Activated CD8-positive, alpha-beta T cell treated with anti-CD3 and anti-CD28 coated beads, Interleukin-2, amount 10 ng/mL, durations not matched to agents 7 days and 5 days (primary cell): Measurements from ENCODE around the gene SATB2. TPM values are rescaled to one million over a fixed set of nuclear protein-coding genes. Genes with fewer than 3 reads are reported as not detected.

Source experiments
- ATAC-seq: fragments of 150-1000 bp; cut with Tn5 transposase; one replicate; pipeline ENCODE4 v1.10.0; 2021; ENCODE audit warnings: moderate library complexity
- CTCF ChIA-PET: fragments of 350-600 bp; sonication (Branson Sonifier 250); formaldehyde crosslinking; loops from one replicate; lab custom pipeline; 2021; ENCODE audit warnings: antibody characterized with exemption; lab: Charles Lee
- POLR2A ChIA-PET: fragments of 350-600 bp; sonication (Branson Sonifier 250); formaldehyde crosslinking; loops from one replicate; lab custom pipeline; 2021; ENCODE audit warnings: antibody characterized with exemption; lab: Charles Lee
- DNase-seq: peaks from one replicate; pipeline ENCODE4 v3.0.0-alpha.2; 2020
- H3K27ac Mint-ChIP-seq: one replicate; pipeline ENCODE4 v1.8.0; 2021; ENCODE audit warnings: mild to moderate bottlenecking, mixed read lengths
- H3K27me3 Mint-ChIP-seq: one replicate; pipeline ENCODE4 v1.8.0; 2021; ENCODE audit warnings: low read depth, mixed read lengths
- H3K36me3 Mint-ChIP-seq: one replicate; pipeline ENCODE4 v1.8.0; 2021; ENCODE audit warnings: low read depth, mixed read lengths
- H3K4me1 Mint-ChIP-seq: one replicate; pipeline ENCODE4 v1.8.0; 2021; ENCODE audit warnings: low read depth, mixed read lengths
- H3K4me3 Mint-ChIP-seq: one replicate; pipeline ENCODE4 v1.8.0; 2021; ENCODE audit warnings: mild to moderate bottlenecking, mixed read lengths
- H3K9me3 Mint-ChIP-seq: one replicate; pipeline ENCODE4 v1.8.0; 2022; ENCODE audit warnings: mixed read lengths; ENCODE audit not compliant: insufficient read depth
- total RNA-seq, 2 experiments: library from RNA; stranded (reverse); gene quantifications; one replicate each; pipeline ENCODE4 v1.2.3, GENCODE V29; 2021

The SATB2 gene
- total RNA-seq, 2 experiments from 2014 or later = not detected

DNA sequence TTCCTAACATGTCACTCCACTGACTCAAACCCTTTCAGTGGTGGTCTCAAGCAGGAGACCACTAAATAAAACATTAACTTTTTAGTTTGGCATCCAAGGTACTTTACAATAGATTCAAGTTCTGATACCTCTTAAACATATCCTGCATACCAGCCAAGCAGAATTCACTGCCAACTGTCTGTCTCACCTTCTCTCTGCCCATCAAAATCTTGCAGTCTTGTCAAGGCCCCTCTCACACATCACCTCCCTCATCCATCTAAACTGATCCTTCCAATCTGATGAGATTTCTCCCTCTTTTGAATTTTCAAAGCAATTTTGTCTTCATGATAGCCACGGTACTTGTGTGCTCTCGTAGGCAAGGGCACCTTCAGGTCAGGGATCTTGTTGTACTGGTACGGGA is 43.7 kb downstream of the SATB2 start:
- DNase-seq (no peak), ATAC-seq (no peak)
- Mint-ChIP-seq H3K27ac (no peak overlapping the region), H3K4me1 (no peaks in the 10 kb centered on the region), H3K27me3 (peaks cover 2% of the 10 kb centered on the region), H3K9me3 (no peaks in the 10 kb centered on the region), H3K36me3 (no peaks in the 10 kb centered on the region), H3K4me3 (no peak overlapping the region)
- ChIA-PET POLR2A (no interaction called here), CTCF (interaction anchor here (1.0 kb wide), 1 partner anchor 9 kb away, joined by 3 read pairs; no protein-coding TSS in a partner anchor)

- Mint-ChIP-seq H3K4me1 (no peaks in the 10 kb centered on the region), H3K27ac (no peak overlapping the region), H3K36me3 (no peaks in the 10 kb centered on the region), H3K4me3 (no peak overlapping the region), H3K27me3 (peaks cover 4% of the 10 kb centered on the region), H3K9me3 (no peaks in the 10 kb centered on the region)
- DNase-seq (no peak), ATAC-seq (no peak)
- CTCF ChIA-PET = no interaction called here
- POLR2A ChIA-PET = no interaction called here
Observed at GRCh38 chr2:199409759-199410529, 47.8 kb downstream of the SATB2 start.

DNA sequence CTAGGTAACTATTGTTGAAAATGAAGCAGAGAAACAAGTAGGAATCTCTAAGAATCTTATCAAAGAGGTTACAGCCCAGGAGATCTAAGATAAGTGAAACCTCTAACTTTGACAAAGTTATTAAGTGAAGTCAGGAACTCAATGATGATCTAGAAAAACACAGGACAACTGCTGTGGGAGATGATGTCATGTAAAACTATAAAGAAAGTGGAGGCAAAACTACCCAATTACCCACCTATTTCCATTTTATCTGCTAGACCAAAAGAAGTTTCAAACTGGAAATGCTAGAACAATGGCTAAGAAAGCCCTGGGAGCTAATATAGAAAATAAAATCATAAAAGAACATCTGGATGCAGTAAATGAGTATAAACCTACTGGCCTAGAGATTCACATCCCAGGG is 50.3 kb downstream of the SATB2 start:
- no peaks in the 10 kb centered on the region for H3K4me1 Mint-ChIP-seq
- ATAC-seq (no peak), DNase-seq (no peak)
- ChIA-PET CTCF (no interaction called here), POLR2A (no interaction called here)
- no peaks in the 10 kb centered on the region for H3K36me3 Mint-ChIP-seq
- no peaks in the 10 kb centered on the region for H3K9me3 Mint-ChIP-seq
- no peak overlapping the region for H3K27ac Mint-ChIP-seq
- no peak overlapping the region for H3K4me3 Mint-ChIP-seq
- H3K27me3 Mint-ChIP-seq = peaks cover 4% of the 10 kb centered on the region

DNA sequence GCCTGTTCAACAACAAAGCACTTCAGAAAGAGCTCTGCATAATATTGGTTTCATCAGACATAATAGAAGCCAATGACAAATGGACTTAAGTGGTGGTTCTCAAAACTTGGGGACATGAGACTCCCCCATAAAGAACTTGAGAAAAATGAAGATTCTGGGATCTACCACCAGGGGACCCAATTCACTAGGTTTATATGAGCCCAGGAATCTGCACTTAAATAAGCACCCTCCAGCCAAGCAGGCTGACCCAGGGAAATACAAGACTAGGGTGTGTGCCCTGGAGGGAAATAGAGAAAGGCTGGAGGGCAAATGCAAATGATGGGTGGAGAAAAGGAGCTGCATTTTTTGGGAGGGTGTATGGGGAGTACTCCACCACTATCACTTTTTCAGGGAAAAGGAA is 52.5 kb downstream of the SATB2 start:
- H3K4me3 Mint-ChIP-seq = no peak overlapping the region
- POLR2A ChIA-PET = no interaction called here
- H3K9me3 Mint-ChIP-seq = no peaks in the 10 kb centered on the region
- ATAC-seq (no peak), DNase-seq (no peak)
- CTCF ChIA-PET = no interaction called here
- no peak overlapping the region for H3K27ac Mint-ChIP-seq
- peaks cover 2% of the 10 kb centered on the region for H3K27me3 Mint-ChIP-seq
- no peaks in the 10 kb centered on the region for H3K36me3 Mint-ChIP-seq
- no peaks in the 10 kb centered on the region for H3K4me1 Mint-ChIP-seq

DNA sequence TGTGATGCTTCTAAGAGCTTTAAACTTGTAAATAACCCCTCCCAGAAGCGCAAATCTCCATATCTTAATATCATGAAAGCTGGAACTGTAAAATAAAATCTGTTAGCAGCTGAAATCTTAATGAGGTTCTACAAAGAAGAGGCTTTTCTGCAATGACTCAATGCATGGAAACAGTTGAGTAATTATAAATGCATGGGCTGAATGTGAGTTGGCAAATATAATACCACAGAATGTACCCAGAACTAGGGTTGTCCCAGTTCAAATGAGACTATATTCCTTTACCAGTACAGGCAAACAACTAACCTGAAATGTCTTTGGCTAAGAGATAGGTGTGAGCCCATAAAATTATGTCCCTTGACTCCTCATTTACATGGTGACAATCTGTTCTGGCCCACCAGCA is 52.9 kb downstream of the SATB2 start:
- ChIA-PET POLR2A (no interaction called here), CTCF (no interaction called here)
- no peak overlapping the region for H3K27ac Mint-ChIP-seq
- DNase-seq (no peak), ATAC-seq (no peak)
- H3K9me3 Mint-ChIP-seq = no peaks in the 10 kb centered on the region
- H3K4me1 Mint-ChIP-seq = no peaks in the 10 kb centered on the region
- no peaks in the 10 kb centered on the region for H3K36me3 Mint-ChIP-seq
- peaks cover 2% of the 10 kb centered on the region for H3K27me3 Mint-ChIP-seq
- no peak overlapping the region for H3K4me3 Mint-ChIP-seq

- Mint-ChIP-seq H3K36me3 (no peaks in the 10 kb centered on the region), H3K9me3 (no peaks in the 10 kb centered on the region), H3K4me3 (no peak overlapping the region), H3K4me1 (no peaks in the 10 kb centered on the region), H3K27ac (no peak overlapping the region), H3K27me3 (no peaks in the 10 kb centered on the region)
- ATAC-seq (no peak), DNase-seq (no peak)
- POLR2A ChIA-PET = no interaction called here
- CTCF ChIA-PET = no interaction called here
Observed at GRCh38 chr2:199395311-199395710, 62.4 kb downstream of the SATB2 start.

DNA sequence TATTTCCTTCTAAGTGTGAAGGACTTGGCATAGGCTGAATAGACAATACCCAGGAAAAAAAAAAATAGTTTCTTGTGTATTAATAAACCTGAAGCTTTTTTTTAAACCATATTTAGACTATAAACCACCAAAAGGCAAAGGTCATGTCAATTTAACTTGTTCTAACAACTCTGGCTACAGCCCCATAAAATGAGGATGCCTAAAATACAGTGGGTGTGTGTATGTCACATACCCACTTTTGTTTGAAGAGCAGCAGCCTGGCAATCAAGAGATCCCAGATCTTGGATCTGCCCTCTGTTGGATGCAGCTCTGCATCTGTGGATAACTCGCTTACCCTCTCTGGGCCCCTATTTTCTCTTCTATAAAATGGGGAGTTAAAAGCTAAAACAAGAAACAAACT is 65.4 kb downstream of the SATB2 start:
- no peaks in the 10 kb centered on the region for H3K36me3 Mint-ChIP-seq
- no peak overlapping the region for H3K4me3 Mint-ChIP-seq
- no peaks in the 10 kb centered on the region for H3K27me3 Mint-ChIP-seq
- no peak overlapping the region for H3K27ac Mint-ChIP-seq
- ChIA-PET CTCF (no interaction called here), POLR2A (no interaction called here)
- no peak for DNase-seq
- no peaks in the 10 kb centered on the region for H3K9me3 Mint-ChIP-seq
- ATAC-seq = no peak
- H3K4me1 Mint-ChIP-seq = no peaks in the 10 kb centered on the region

- ChIA-PET CTCF (no interaction called here), POLR2A (no interaction called here)
- H3K27me3 Mint-ChIP-seq = peaks cover 2% of the 10 kb centered on the region
- ATAC-seq (no peak), DNase-seq (no peak)
- no peaks in the 10 kb centered on the region for H3K36me3 Mint-ChIP-seq
- H3K4me3 Mint-ChIP-seq = no peak overlapping the region
- H3K4me1 Mint-ChIP-seq = no peaks in the 10 kb centered on the region
- no peaks in the 10 kb centered on the region for H3K9me3 Mint-ChIP-seq
- no peak overlapping the region for H3K27ac Mint-ChIP-seq
Observed at GRCh38 chr2:199388728-199389268, 68.9 kb downstream of the SATB2 start.

DNA sequence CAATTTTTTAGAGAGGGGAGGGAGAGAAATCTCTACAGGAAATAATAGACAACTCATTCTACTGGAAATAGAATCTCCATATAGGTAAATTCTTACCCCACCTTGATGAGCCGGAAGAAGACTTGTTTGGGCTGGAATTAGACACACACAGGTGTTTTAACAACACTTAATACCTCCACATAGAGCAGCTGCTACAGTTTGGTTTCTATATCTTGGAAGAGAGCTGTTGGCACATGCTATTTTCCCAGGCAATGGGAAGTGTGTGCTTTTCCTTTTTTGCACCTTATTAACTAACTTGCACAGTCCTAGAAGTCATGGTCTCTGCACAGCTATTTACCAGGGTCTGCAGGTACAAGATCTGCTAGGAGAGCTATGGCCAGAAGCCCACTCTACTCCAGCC is 73.7 kb downstream of the SATB2 start:
- Mint-ChIP-seq H3K4me1 (no peaks in the 10 kb centered on the region), H3K9me3 (no peaks in the 10 kb centered on the region), H3K27ac (no peak overlapping the region), H3K27me3 (peaks cover 16% of the 10 kb centered on the region), H3K36me3 (no peaks in the 10 kb centered on the region), H3K4me3 (no peak overlapping the region)
- POLR2A ChIA-PET = no interaction called here
- no peak for ATAC-seq
- DNase-seq = no peak
- CTCF ChIA-PET = no interaction called here

GRCh38 chr2:199383021-199383420 is 74.7 kb downstream of the SATB2 start:
- ATAC-seq = no peak
- no peaks in the 10 kb centered on the region for H3K4me1 Mint-ChIP-seq
- H3K9me3 Mint-ChIP-seq = no peaks in the 10 kb centered on the region
- H3K27me3 Mint-ChIP-seq = peaks cover 16% of the 10 kb centered on the region
- ChIA-PET POLR2A (no interaction called here), CTCF (no interaction called here)
- no peaks in the 10 kb centered on the region for H3K36me3 Mint-ChIP-seq
- no peak overlapping the region for H3K4me3 Mint-ChIP-seq
- H3K27ac Mint-ChIP-seq = no peak overlapping the region
- no peak for DNase-seq

GRCh38 chr2:199382091-199382490 is 75.6 kb downstream of the SATB2 start:
- ChIA-PET CTCF (no interaction called here), POLR2A (no interaction called here)
- Mint-ChIP-seq H3K36me3 (no peaks in the 10 kb centered on the region), H3K9me3 (no peaks in the 10 kb centered on the region), H3K4me3 (no peak overlapping the region), H3K4me1 (no peaks in the 10 kb centered on the region), H3K27ac (no peak overlapping the region), H3K27me3 (peaks cover 16% of the 10 kb centered on the region)
- no peak for DNase-seq
- no peak for ATAC-seq

GRCh38 chr2:199381531-199381930 is 76.2 kb downstream of the SATB2 start:
- ChIA-PET CTCF (no interaction called here), POLR2A (no interaction called here)
- Mint-ChIP-seq H3K27me3 (peaks cover 16% of the 10 kb centered on the region), H3K36me3 (no peaks in the 10 kb centered on the region), H3K4me3 (no peak overlapping the region), H3K4me1 (no peaks in the 10 kb centered on the region), H3K27ac (no peak overlapping the region), H3K9me3 (no peaks in the 10 kb centered on the region)
- ATAC-seq = no peak
- no peak for DNase-seq
